IPS DF 6.9 (cell line): ENCODE measurements around the gene GLUD2.

Experiments used
- DNase-seq: peaks from one replicate; pipeline ENCODE4 v3.0.0-alpha.2; 2013; ENCODE audit warnings: low read depth, low spot score
- H3K27ac ChIP-seq: one replicate; pipeline ENCODE4 v1.5.1; 2013; ENCODE audit warnings: low read length, control low read depth
- H3K27me3 ChIP-seq: 2 replicates; pipeline ENCODE4 v1.6.1; 2013; ENCODE audit warnings: mild to moderate bottlenecking, low read length; ENCODE audit not compliant: control insufficient read depth, insufficient read depth
- H3K36me3 ChIP-seq: 2 replicates; pipeline ENCODE4 v1.6.1; 2013; ENCODE audit warnings: low read length; ENCODE audit not compliant: control insufficient read depth, insufficient read depth
- H3K4me1 ChIP-seq: 2 replicates; pipeline ENCODE4 v1.6.1; 2013; ENCODE audit warnings: low read length; ENCODE audit not compliant: control insufficient read depth, insufficient read depth
- H3K4me3 ChIP-seq: 2 replicates; pipeline ENCODE4 v1.5.1; 2013; ENCODE audit warnings: mild to moderate bottlenecking, low read length
- H3K9me3 ChIP-seq: 2 replicates; pipeline ENCODE4 v1.6.1; 2013; ENCODE audit warnings: low read length, inconsistent platforms; ENCODE audit not compliant: control insufficient read depth, insufficient read depth
- WGBS: extraction: QIAGEN DNeasy Blood & Tissue Kit; methylation state at CpG from one replicate; pipeline ENCODE4 v1.1.7; 2013; ENCODE audit warnings: mixed read lengths, missing lambda C conversion rate; ENCODE audit not compliant: insufficient read length, insufficient coverage; 5-methylcytosine and 5-hydroxymethylcytosine counted together

The GLUD2 gene

GRCh38 chrX:121093011-121093410 is 45.6 kb downstream of the GLUD2 start:
- WGBS = no CpG with 5 or more reads among the region's 2 CpGs
- Histone ChIP-seq H3K4me1 (no peaks in the 10 kb centered on the region), H3K27ac (no peak overlapping the region), H3K9me3 (no peaks in the 10 kb centered on the region), H3K4me3 (no peak overlapping the region), H3K36me3 (no peaks in the 10 kb centered on the region), H3K27me3 (no peaks in the 10 kb centered on the region)
- no peak for DNase-seq
